ENCODE data around the gene MRM1.
A peak's percentile ranks its signal among the peaks of the same experiment; 100 is the strongest.
"Not testable (repeated sequence)": the region's sequence is repeated elsewhere in the genome, so short reads cannot be mapped to it uniquely, and the experiment has no call there.

The MRM1 gene

GRCh38 chr17:36600936-36601302 is 464 bp upstream of the MRM1 start:
- DNase-seq (ENCODE audit: low read depth in 1 of 2, low spot score in 1 of 2) = peak in 1 of 2 donors; percentile 10

DNA sequence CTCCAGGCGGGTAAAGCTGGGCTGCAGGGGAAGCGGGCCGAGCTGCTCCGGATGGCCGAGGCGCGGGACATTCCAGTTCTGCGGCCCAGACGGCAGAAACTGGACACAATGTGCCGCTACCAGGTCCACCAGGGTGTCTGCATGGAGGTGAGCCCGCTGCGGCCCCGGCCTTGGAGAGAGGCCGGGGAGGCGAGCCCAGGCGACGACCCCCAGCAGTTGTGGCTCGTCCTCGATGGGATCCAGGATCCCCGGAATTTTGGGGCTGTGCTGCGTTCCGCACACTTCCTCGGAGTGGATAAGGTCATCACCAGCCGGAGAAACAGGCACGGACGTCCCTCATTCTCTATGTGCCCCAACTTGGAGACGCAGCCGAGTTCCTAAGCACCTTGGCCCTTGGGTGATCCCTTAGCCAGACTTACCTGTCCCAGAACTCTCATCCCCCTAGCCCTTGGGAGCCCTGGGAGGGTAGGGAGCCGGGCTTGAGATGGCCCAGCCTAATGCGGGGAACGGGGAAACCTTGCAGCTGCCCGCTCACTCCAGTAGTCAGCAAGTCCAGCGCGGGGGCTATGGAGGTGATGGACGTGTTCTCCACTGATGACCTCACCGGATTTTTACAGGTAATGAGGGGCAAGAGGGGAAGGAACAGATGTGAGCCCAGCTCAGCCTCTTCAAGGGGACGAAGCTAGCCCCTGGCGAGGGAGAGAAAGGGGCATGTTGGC is 806 bp downstream of the MRM1 start:
- no peak for DNase-seq (ENCODE audit: low read depth in 1 of 2, low spot score in 1 of 2)

- DNase-seq (ENCODE audit: low read depth in 1 of 2, low spot score in 1 of 2) = peak; percentile 35 to 44
Observed at GRCh38 chr17:36602924-36603384, 1.6 kb downstream of the MRM1 start.

DNA sequence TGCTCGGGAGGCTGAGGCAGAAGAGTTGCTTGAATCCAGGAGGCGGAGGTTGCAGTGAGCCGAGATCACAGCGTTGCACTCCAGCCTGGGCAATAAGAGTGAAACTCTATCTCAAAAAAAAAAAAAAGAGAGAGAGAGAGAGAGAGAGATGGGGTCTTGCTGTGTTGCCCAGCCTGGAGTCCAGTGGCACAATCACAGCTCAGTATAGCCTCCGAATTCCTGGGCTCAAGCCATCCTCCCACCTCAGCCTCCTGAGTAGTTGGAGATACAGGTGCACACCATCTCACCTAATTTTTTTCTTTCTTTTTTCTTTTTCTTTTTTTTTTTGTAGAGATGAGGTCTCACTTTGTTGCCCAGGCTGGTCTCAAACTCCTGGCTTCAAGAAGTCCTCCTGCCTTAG is 3.6 kb downstream of the MRM1 start:
- DNase-seq (ENCODE audit: low read depth in 1 of 2, low spot score in 1 of 2) = not testable (repeated sequence)

GRCh38 chr17:36608280-36608679 is 6.9 kb downstream of the MRM1 start:
- DNase-seq (ENCODE audit: low read depth in 1 of 2, low spot score in 1 of 2) = no peak

- no peak for DNase-seq (ENCODE audit: low read depth in 1 of 2, low spot score in 1 of 2)
Observed at GRCh38 chr17:36608794-36609497, 7.6 kb downstream of the MRM1 start.

DNA sequence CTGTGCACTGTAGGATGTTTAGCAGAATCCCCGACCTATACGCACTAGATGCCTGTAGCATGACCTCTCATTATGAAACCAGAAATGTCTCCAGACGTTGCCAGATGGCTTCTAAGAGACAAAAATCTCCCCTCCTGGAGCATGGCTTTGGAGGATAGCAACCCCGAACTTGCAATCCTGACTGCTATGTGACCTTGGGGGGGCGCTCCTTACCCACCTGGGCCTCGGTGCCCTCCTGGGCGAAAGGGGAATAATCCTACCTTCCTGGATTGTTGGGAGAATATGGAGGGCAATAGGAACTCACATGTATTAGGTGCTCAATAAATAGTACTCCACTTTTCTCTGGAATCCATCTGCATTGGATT is 8.1 kb downstream of the MRM1 start:
- DNase-seq (ENCODE audit: low read depth in 1 of 2, low spot score in 1 of 2) = no peak

DNA sequence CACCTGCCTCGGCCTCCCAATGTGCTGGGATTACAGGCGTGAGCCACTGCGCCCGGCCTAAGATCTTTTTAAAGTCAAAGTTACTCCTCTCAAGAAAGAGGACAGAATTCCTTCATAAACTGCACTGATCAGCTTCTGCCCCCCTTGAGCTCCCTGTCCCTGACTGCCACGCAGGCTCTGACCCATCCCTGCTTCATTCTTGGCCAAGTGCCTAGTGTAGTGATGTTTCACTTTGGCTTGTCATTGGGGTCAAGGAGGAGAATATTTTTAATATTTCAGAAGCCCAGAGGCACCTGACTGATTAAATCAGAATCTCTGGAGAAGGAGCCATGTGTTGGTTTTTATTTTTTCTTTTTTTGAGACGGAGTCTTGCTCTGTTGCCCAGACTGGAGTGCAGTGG is 9.1 kb downstream of the MRM1 start:
- DNase-seq (ENCODE audit: low read depth in 1 of 2, low spot score in 1 of 2) = no peak

GRCh38 chr17:36611345-36612072 is 10.1 kb downstream of the MRM1 start:
- DNase-seq (ENCODE audit: low read depth in 1 of 2, low spot score in 1 of 2) = no peak

- no peak for DNase-seq (ENCODE audit: low read depth in 1 of 2, low spot score in 1 of 2)
Observed at GRCh38 chr17:36612323-36612722, 10.9 kb downstream of the MRM1 start.

- DNase-seq (ENCODE audit: low read depth in 1 of 2, low spot score in 1 of 2) = no peak
Observed at GRCh38 chr17:36613155-36613554, 11.8 kb downstream of the MRM1 start.

DNA sequence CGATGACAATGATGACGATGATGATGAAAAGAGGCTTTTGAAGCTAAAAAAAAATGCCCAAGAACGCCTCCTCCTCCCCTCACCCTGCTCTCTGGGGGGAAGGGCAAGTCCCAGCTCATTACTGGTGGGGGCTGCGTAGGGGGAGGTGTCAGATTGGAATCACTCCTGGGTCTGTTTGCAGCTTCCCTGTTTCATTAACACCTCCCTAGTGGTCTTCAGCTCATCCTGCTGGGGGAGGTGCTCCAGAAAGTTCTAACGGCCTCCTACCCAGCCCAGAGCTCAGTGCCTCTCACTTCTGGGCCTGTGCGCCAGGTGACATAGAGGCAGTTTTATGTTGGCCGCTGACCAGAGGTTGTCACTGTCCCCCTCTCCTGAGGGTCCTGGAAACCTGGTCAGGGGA is 12.7 kb downstream of the MRM1 start:
- no peak for DNase-seq (ENCODE audit: low read depth in 1 of 2, low spot score in 1 of 2)

DNA sequence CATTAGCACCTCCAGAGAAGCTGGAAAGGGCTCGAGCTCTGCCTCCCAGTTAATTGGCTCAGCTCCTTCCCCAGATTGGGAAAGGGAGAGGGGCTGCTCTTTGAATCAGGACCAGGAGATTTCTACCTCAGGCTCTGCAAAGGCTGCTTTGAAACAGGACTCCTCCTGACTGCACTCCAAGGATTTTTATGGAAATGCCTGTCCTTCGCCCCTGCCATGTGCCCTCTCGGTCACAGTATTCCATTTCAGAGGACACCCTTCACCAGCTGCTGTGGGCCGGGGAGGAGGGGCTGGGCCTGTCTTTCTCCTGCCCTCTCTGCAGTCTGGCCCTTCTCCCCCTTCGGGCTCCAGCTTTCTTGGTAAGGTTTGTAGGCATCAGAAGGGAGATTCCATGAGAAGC is 13.6 kb downstream of the MRM1 start:
- no peak for DNase-seq (ENCODE audit: low read depth in 1 of 2, low spot score in 1 of 2)

- DNase-seq (ENCODE audit: low read depth in 1 of 2, low spot score in 1 of 2) = no peak
Observed at GRCh38 chr17:36616061-36617029, 15.0 kb downstream of the MRM1 start.

GRCh38 chr17:36617773-36618172 is 16.4 kb downstream of the MRM1 start:
- DNase-seq (ENCODE audit: low read depth in 1 of 2, low spot score in 1 of 2) = no peak

GRCh38 chr17:36623281-36623680 is 21.9 kb downstream of the MRM1 start:
- DNase-seq (ENCODE audit: low read depth in 1 of 2, low spot score in 1 of 2) = no peak

DNA sequence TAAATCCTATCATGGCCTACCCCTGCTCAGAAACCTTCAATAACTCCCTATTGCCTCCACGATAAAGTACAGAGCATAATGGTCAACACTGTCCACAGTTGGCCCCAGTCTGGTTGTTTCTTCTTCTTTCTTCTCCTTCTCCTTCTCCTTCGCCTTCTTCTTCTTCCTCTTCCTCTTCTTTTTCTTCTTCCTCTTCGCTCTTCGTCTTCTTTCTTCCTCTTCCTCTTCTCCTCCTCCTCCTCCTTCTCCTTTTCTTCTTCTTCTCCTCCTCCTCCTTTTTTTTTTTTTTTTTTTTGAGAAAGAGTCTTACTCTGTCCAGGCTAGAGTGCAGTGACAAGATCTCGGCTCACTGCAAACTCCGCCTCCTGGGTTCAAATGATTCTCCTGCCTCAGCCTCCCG is 23.8 kb downstream of the MRM1 start:
- no peak for DNase-seq (ENCODE audit: low read depth in 1 of 2, low spot score in 1 of 2)

GRCh38 chr17:36627101-36627500 is 25.7 kb downstream of the MRM1 start:
- no peak for DNase-seq (ENCODE audit: low read depth in 1 of 2, low spot score in 1 of 2)

GRCh38 chr17:36628576-36628975 is 27.2 kb downstream of the MRM1 start:
- no peak for DNase-seq (ENCODE audit: low read depth in 1 of 2, low spot score in 1 of 2)

- DNase-seq (ENCODE audit: low read depth in 1 of 2, low spot score in 1 of 2) = peak; percentile 60 to 71
Observed at GRCh38 chr17:36629252-36629847, 28.0 kb downstream of the MRM1 start.
